ENCODE data around the gene CCDC167. TPM values are rescaled to one million over a fixed set of nuclear protein-coding genes. Genes with fewer than 3 reads are reported as not detected.

The CCDC167 gene
- total RNA-seq, 3 donors from 2014 or later = 49.3 to 52.2 (median 52.2) TPM

- H3K27me3 Mint-ChIP-seq (ENCODE audit: low read depth) = no peaks in the 10 kb centered on the region
- DNase-seq = no peak
- H3K4me3 Mint-ChIP-seq = no peak overlapping the region
- ATAC-seq = no peak
- peaks cover 2% of the 10 kb centered on the region for H3K36me3 Mint-ChIP-seq (ENCODE audit: insufficient read depth)
- peaks cover 86% of the 10 kb centered on the region for H3K4me1 Mint-ChIP-seq (ENCODE audit: low read depth)
- no peaks in the 10 kb centered on the region for H3K9me3 Mint-ChIP-seq
These were observed 6.6 kb downstream of the CCDC167 start for GRCh38 chr6:37492991-37493660.

DNA sequence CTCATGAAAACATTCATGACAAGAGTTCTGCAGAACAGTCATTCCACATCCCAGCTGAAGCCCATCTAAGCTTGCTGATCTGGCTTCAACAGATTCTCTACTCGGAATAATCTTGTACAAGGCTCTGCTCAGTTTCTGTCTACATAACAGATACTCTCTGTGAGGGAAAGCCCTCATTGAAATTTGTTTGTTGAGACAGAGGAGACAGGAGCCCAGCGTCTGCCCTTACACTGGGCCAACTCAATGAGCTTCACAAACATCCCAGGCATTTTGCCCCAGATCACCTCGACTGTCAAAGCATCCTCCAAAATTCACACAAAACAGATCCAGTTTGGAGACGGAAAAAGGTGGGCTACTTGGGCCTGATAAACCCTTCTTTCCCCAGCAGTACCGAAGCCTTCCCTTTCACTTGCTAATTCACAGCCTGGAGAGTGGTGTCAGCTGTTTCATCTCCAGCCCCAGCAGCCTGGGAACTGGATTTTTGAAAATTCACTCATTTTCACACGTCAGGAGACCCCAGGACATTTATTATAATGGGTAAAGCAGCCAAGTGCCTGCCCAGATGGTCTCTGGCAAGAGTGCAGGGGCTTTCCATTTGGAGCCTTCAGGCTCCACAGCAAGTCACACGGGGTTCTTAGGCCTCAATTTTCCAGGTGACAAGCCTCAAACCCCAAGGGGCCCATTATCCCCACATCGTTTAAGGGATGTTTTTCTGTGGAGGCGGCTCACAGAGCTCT lies 7.3 kb downstream of the CCDC167 start:
- Mint-ChIP-seq H3K36me3 (ENCODE audit: insufficient read depth) (peaks cover 4% of the 10 kb centered on the region), H3K27me3 (ENCODE audit: low read depth) (no peaks in the 10 kb centered on the region), H3K4me3 (no peak overlapping the region), H3K4me1 (ENCODE audit: low read depth) (peaks cover 84% of the 10 kb centered on the region), H3K9me3 (no peaks in the 10 kb centered on the region)
- no peak for ATAC-seq
- DNase-seq = no peak

GRCh38 chr6:37491830-37492208 lies 7.9 kb downstream of the CCDC167 start:
- ATAC-seq (no peak), DNase-seq (no peak)
- peaks cover 81% of the 10 kb centered on the region for H3K4me1 Mint-ChIP-seq (ENCODE audit: low read depth)
- H3K9me3 Mint-ChIP-seq = no peaks in the 10 kb centered on the region
- peaks cover 4% of the 10 kb centered on the region for H3K36me3 Mint-ChIP-seq (ENCODE audit: insufficient read depth)
- no peaks in the 10 kb centered on the region for H3K27me3 Mint-ChIP-seq (ENCODE audit: low read depth)
- H3K4me3 Mint-ChIP-seq = no peak overlapping the region

DNA sequence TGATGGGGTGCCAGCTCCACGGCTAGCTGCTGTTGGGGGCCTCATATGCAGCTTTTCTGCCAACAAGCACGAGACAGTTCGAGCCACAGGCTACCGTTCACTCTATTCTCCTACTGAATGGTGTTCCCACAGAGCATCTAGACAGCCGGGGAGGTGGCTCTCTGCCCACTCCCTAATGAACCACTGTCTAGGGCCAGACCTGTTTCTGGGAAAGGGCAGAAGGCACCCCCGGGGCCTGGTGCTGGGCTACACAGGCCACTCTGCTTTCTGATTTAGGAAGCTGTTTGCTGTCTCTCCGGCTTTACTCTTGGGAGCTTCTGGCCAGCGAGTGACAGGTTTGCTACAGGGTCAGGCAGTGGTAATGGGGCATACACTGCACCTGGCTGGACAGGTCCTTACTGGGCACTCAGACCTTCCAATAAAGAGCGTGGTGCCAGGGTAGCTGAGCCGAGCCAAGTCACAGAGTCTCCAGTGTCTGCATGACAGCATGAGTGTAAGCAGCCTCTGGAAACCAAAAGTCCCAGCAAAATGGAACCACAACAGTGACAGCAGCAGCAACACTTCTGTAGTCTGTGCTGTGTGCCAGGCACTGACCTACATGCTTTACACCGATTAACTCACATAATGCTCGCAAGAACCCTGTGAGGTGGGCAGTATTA lies 8.4 kb downstream of the CCDC167 start:
- no peak for DNase-seq
- Mint-ChIP-seq H3K4me1 (ENCODE audit: low read depth) (peaks cover 76% of the 10 kb centered on the region), H3K4me3 (no peak overlapping the region), H3K9me3 (no peaks in the 10 kb centered on the region), H3K36me3 (ENCODE audit: insufficient read depth) (peaks cover 4% of the 10 kb centered on the region), H3K27me3 (ENCODE audit: low read depth) (no peaks in the 10 kb centered on the region)
- peak; percentile 26 to 41 for ATAC-seq

DNA sequence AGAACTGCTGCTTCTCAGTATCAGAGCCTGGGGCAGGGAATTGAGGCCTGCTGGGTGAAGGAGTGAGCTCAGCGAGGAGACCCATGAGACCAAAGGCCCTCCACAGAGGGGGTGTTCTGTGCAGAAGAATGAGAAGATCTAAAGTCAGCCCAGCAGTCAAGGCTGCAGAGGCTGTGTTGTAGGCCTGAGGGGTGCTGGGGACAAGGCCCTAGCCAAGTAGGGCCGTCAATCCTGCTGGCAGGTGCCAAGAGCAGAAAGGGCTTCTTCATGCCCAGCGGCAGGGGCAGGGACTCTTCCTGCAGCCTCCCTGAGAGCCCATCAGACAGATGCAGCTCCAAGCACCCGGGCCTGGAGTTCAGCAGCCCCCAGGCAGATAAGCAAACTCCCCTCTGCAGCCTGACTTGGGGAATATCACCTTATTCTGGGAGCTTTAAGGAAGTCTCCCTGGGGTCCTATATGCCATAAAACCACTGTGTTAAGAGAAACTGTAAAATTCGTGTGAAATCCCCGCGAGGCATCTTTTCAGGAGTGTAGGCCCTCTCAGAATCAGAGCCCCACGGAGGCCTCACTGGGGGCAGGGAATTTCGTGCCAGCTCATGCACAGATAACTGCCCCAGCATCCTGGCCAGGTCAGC lies 9.0 kb downstream of the CCDC167 start:
- no peak for ATAC-seq
- Mint-ChIP-seq H3K4me3 (no peak overlapping the region), H3K9me3 (no peaks in the 10 kb centered on the region), H3K4me1 (ENCODE audit: low read depth) (peaks cover 73% of the 10 kb centered on the region), H3K27me3 (ENCODE audit: low read depth) (no peaks in the 10 kb centered on the region), H3K36me3 (ENCODE audit: insufficient read depth) (peaks cover 4% of the 10 kb centered on the region)
- no peak for DNase-seq

- peak; percentile 34 to 44 for ATAC-seq
- Mint-ChIP-seq H3K36me3 (ENCODE audit: insufficient read depth) (peaks cover 4% of the 10 kb centered on the region), H3K4me1 (ENCODE audit: low read depth) (peaks cover 65% of the 10 kb centered on the region), H3K27me3 (ENCODE audit: low read depth) (no peaks in the 10 kb centered on the region), H3K9me3 (no peaks in the 10 kb centered on the region), H3K4me3 (no peak overlapping the region)
- DNase-seq = no peak
These were observed 9.9 kb downstream of the CCDC167 start for GRCh38 chr6:37489697-37490336.

DNA sequence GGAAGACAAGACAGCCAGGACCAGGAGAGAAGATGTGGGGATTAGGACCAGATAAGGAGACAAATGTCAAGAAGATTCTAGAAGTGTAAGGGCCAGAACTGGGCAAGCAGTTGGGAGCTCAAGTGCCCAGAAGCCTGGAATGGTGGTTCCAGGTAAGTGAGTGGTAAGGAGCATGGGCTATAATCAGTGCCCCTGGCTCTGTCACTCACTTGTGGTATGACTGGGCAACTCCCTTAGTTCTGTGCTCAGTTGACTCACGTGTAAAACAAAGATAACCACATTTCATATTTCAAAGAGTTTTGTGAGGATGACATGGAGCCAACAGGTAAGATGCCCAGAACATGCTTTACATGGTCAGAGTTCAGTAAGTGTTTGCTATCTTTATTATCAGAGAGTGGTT lies 11.2 kb downstream of the CCDC167 start:
- ATAC-seq (peak; percentile 55 to 60), DNase-seq (no peak)
- H3K4me3 Mint-ChIP-seq = no peak overlapping the region
- no peaks in the 10 kb centered on the region for H3K9me3 Mint-ChIP-seq
- peaks cover 4% of the 10 kb centered on the region for H3K36me3 Mint-ChIP-seq (ENCODE audit: insufficient read depth)
- no peaks in the 10 kb centered on the region for H3K27me3 Mint-ChIP-seq (ENCODE audit: low read depth)
- peaks cover 56% of the 10 kb centered on the region for H3K4me1 Mint-ChIP-seq (ENCODE audit: low read depth)

DNA sequence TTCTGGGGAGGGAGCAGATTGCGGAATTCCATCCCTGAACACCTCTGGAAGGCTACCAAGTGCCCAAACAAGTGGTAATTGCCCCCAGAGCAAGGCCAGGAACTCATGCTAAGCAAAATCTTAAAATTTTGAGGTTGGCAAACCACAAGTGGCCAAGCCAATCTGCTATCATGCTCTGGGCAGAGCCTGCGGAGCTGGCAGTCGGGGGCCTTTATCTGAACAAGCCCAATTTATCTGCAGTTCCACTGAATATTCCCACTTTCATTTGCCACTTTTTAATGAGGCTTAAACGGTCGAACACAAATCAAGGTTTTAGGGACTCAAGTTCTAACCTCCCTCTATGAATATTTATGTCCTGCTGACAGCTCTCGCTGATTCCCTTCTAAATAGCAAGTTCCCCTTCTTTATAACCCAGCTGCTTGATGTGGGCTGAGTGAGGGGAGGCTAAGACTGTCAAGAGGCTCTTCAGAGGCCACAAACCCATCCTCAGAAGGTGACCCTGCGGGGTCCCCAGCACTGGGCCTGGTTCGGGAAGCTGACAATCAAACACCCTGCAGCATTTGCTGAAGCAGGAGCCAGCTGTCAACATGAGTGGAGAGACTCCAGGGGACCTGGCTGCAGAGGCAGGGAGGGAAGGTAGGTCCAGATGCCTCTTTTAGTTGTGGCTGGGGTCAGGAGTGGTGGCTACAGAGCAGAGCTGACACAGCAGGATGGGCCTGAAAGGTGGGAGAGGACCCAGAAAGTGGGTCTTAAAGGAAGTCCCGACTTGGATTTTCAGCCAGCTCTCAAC lies 11.9 kb downstream of the CCDC167 start:
- DNase-seq (no peak), ATAC-seq (no peak)
- Mint-ChIP-seq H3K36me3 (ENCODE audit: insufficient read depth) (peaks cover 10% of the 10 kb centered on the region), H3K9me3 (no peaks in the 10 kb centered on the region), H3K4me3 (no peak overlapping the region), H3K27me3 (ENCODE audit: low read depth) (no peaks in the 10 kb centered on the region), H3K4me1 (ENCODE audit: low read depth) (peaks cover 54% of the 10 kb centered on the region)

GRCh38 chr6:37486121-37486839 lies 13.4 kb downstream of the CCDC167 start:
- no peak overlapping the region for H3K4me3 Mint-ChIP-seq
- DNase-seq (no peak), ATAC-seq (no peak)
- H3K4me1 Mint-ChIP-seq (ENCODE audit: low read depth) = peaks cover 39% of the 10 kb centered on the region
- H3K36me3 Mint-ChIP-seq (ENCODE audit: insufficient read depth) = peaks cover 16% of the 10 kb centered on the region
- H3K9me3 Mint-ChIP-seq = no peaks in the 10 kb centered on the region
- no peaks in the 10 kb centered on the region for H3K27me3 Mint-ChIP-seq (ENCODE audit: low read depth)

GRCh38 chr6:37485291-37485702 lies 14.4 kb downstream of the CCDC167 start:
- ATAC-seq (no peak), DNase-seq (no peak)
- no peaks in the 10 kb centered on the region for H3K27me3 Mint-ChIP-seq (ENCODE audit: low read depth)
- peaks cover 29% of the 10 kb centered on the region for H3K4me1 Mint-ChIP-seq (ENCODE audit: low read depth)
- no peak overlapping the region for H3K4me3 Mint-ChIP-seq
- H3K9me3 Mint-ChIP-seq = no peaks in the 10 kb centered on the region
- H3K36me3 Mint-ChIP-seq (ENCODE audit: insufficient read depth) = peaks cover 16% of the 10 kb centered on the region

- Mint-ChIP-seq H3K36me3 (ENCODE audit: insufficient read depth) (peaks cover 16% of the 10 kb centered on the region), H3K4me1 (ENCODE audit: low read depth) (peaks cover 24% of the 10 kb centered on the region), H3K27me3 (ENCODE audit: low read depth) (no peaks in the 10 kb centered on the region), H3K4me3 (no peak overlapping the region), H3K9me3 (no peaks in the 10 kb centered on the region)
- ATAC-seq (no peak), DNase-seq (no peak)
These were observed 14.9 kb downstream of the CCDC167 start for GRCh38 chr6:37484786-37485170.

GRCh38 chr6:37483917-37484785 lies 15.5 kb downstream of the CCDC167 start:
- Mint-ChIP-seq H3K27me3 (ENCODE audit: low read depth) (no peaks in the 10 kb centered on the region), H3K9me3 (no peaks in the 10 kb centered on the region), H3K4me3 (no peak overlapping the region), H3K36me3 (ENCODE audit: insufficient read depth) (peaks cover 17% of the 10 kb centered on the region), H3K4me1 (ENCODE audit: low read depth) (peaks cover 18% of the 10 kb centered on the region)
- DNase-seq (peak; percentile 79), ATAC-seq (peak; percentile 77 to 87)
